B cell (primary cell): ENCODE results near the gene AGRN. TPM values are rescaled to one million over a fixed set of nuclear protein-coding genes. Genes with fewer than 3 reads are reported as not detected.

Experiments used
- ATAC-seq: fragments of 200-7000 bp; cut with Tn5 transposase; one replicate; pipeline ENCODE4 v1.10.0; 2021; ENCODE audit warnings: low read depth, mild to moderate bottlenecking, moderate number of reproducible peaks, moderate library complexity
- CTCF ChIA-PET: fragments of 350-600 bp; sonication (Branson Sonifier 250); formaldehyde crosslinking; loops from one replicate; lab custom pipeline; 2021; ENCODE audit warnings: antibody characterized with exemption, inconsistent platforms; lab: Charles Lee
- POLR2A ChIA-PET: fragments of 350-600 bp; sonication (Branson Sonifier 250); formaldehyde crosslinking; loops from one replicate; lab custom pipeline; 2021; ENCODE audit warnings: antibody characterized with exemption; lab: Charles Lee
- DNase-seq: peaks from one replicate; pipeline ENCODE4 v3.0.0; 2013
- H2AFZ ChIP-seq: 2 replicates; pipeline ENCODE4 v1.6.1; 2012; ENCODE audit warnings: mild to moderate bottlenecking, low read depth, low read length; ENCODE audit not compliant: insufficient read depth, poor library complexity, severe bottlenecking
- H3K27ac ChIP-seq, 2 donors: 1 replicate in 1 of 2; 2 replicates in 1 of 2; pipeline ENCODE4 v1.5.1; 2012 to 2013; ENCODE audit warnings: low read length in 2 of 2, mild to moderate bottlenecking in 2 of 2, moderate library complexity in 1 of 2
- H3K27me3 ChIP-seq, 4 experiments: fragments of 200-600 bp in 1 of 4; sonication (generic) in 1 of 4; replicated peaks in 1 of 4; 1 replicate in 2 of 4; 2 replicates in 2 of 4; pipeline versions ENCODE4 v1.6.1 to v1.7.0; 2013 to 2016; ENCODE audit warnings: low read length in 3 of 4, mild to moderate bottlenecking in 2 of 4, mixed read lengths in 1 of 4, moderate library complexity in 1 of 4; ENCODE audit not compliant: insufficient read depth in 4 of 4, control insufficient read depth in 3 of 4; ENCODE audit errors: control extremely low read depth in 1 of 4
- H3K36me3 ChIP-seq, 2 experiments: replicated peaks in 1 of 2; 1 replicate in 1 of 2; 2 replicates in 1 of 2; pipeline versions ENCODE4 v1.6.1 to v1.7.1; 2013; ENCODE audit warnings: low read length in 1 of 2; ENCODE audit not compliant: insufficient read depth in 2 of 2, control insufficient read depth in 1 of 2; ENCODE audit errors: control extremely low read depth in 1 of 2, extremely low read depth in 1 of 2
- H3K4me1 ChIP-seq, 2 donors: fragments of 200-600 bp in 1 of 2; sonication (generic) in 1 of 2; 1 replicate in 1 of 2; 2 replicates in 1 of 2; pipeline versions ENCODE4 v1.5.1 to v1.6.1; 2013 to 2017; ENCODE audit warnings: low read length in 2 of 2; ENCODE audit not compliant: control insufficient read depth in 2 of 2, insufficient read depth in 2 of 2
- H3K4me2 ChIP-seq: replicated peaks from 2 replicates; pipeline ENCODE3; 2012; ENCODE audit warnings: mild to moderate bottlenecking, low read depth, low read length; ENCODE audit not compliant: poor library complexity, severe bottlenecking
- H3K4me3 ChIP-seq, 5 experiments: fragments of 200-600 bp in 1 of 5; sonication (generic) in 1 of 5; 1 replicate in 3 of 5; 2 replicates in 2 of 5; pipeline versions ENCODE4 v1.5.1 to v1.7.0; 2011 to 2016; ENCODE audit warnings: low read length in 4 of 5, mild to moderate bottlenecking in 4 of 5, low read depth in 2 of 5, control low read depth in 1 of 5, moderate library complexity in 1 of 5; ENCODE audit not compliant: insufficient read depth in 1 of 5; ENCODE audit errors: control extremely low read depth in 1 of 5, extremely low read depth in 1 of 5
- H3K79me2 ChIP-seq: fragments of 200-600 bp; sonication (generic); one replicate; pipeline ENCODE4 v1.6.0; 2016; ENCODE audit warnings: low read length; ENCODE audit not compliant: control insufficient read depth, insufficient read depth
- H3K9ac ChIP-seq: fragments of 200-600 bp; sonication (generic); 2 replicates; pipeline ENCODE4 v1.6.1; 2017; ENCODE audit warnings: mild to moderate bottlenecking, low read length, moderate library complexity
- H3K9me3 ChIP-seq, 3 donors: one replicate each; pipeline versions ENCODE4 v1.6.1 to v1.7.1; 2013; ENCODE audit warnings: low read length in 2 of 3; ENCODE audit not compliant: control insufficient read depth in 2 of 3, insufficient read depth in 1 of 3; ENCODE audit errors: control extremely low read depth in 1 of 3
- H4K20me1 ChIP-seq: 2 replicates; pipeline ENCODE4 v1.6.0; 2012; ENCODE audit warnings: mild to moderate bottlenecking, low read length; ENCODE audit not compliant: insufficient read depth, control insufficient read depth, poor library complexity, severe bottlenecking
- H3K27ac Mint-ChIP-seq: one replicate; pipeline ENCODE4 v1.8.0; 2021; ENCODE audit warnings: mixed read lengths
- H3K27me3 Mint-ChIP-seq: one replicate; pipeline ENCODE4 v1.8.0; 2021; ENCODE audit warnings: mixed read lengths
- H3K4me1 Mint-ChIP-seq: one replicate; pipeline ENCODE4 v1.8.0; 2021; ENCODE audit warnings: mixed read lengths
- H3K4me3 Mint-ChIP-seq: one replicate; pipeline ENCODE4 v1.8.0; 2021; ENCODE audit warnings: mixed read lengths
- H3K9me3 Mint-ChIP-seq: one replicate; pipeline ENCODE4 v1.8.0; 2022; ENCODE audit warnings: mixed read lengths; ENCODE audit not compliant: insufficient read depth
- EZH2 ChIP-seq: IDR thresholded peaks from 2 replicates; pipeline ENCODE4 v1.6.1; 2012; ENCODE audit warnings: borderline replicate concordance, low read depth, mild to moderate bottlenecking, moderate library complexity, low read length; ENCODE audit not compliant: insufficient read depth, poor library complexity, severe bottlenecking
- WGBS: methylation state at CpG from one replicate; pipeline ENCODE4 v1.1.5; 2013; ENCODE audit warnings: missing lambda C conversion rate; ENCODE audit not compliant: insufficient coverage; 5-methylcytosine and 5-hydroxymethylcytosine counted together
- intact Hi-C: fragments of 100-400 bp; cut with micrococcal nuclease; formaldehyde crosslinking; loops from one replicate; pipeline ENCODE4 v1.10.0; 2022
- polyA plus RNA-seq: library from polyadenylated mRNA; depleted of rRNA; stranded (reverse); fragments of >200 nt; gene quantifications from 2 replicates; pipeline ENCODE4 v1.2.3, GENCODE V29; 2012
- total RNA-seq, 2 donors: library from RNA; stranded (reverse); fragments of 120-200 nt in 1 of 2; gene quantifications; 1 replicate in 1 of 2; 2 replicates in 1 of 2; pipeline versions ENCODE4 v1.2.3 to v1.2.4, GENCODE V29; 2013 to 2022
- TF ChIP-seq, protein P1 (sequence below): fragments of 200-600 bp; IDR thresholded peaks from one replicate; pipeline ENCODE4 v1.8.0; 2022; ENCODE audit warnings: antibody characterized with exemption, mild to moderate bottlenecking

The AGRN gene
- total and polyA plus RNA-seq, 2 donors (not counting 1 experiment from before 2014, with no cell fraction given) = 7.3 to 31.3 TPM

DNA sequence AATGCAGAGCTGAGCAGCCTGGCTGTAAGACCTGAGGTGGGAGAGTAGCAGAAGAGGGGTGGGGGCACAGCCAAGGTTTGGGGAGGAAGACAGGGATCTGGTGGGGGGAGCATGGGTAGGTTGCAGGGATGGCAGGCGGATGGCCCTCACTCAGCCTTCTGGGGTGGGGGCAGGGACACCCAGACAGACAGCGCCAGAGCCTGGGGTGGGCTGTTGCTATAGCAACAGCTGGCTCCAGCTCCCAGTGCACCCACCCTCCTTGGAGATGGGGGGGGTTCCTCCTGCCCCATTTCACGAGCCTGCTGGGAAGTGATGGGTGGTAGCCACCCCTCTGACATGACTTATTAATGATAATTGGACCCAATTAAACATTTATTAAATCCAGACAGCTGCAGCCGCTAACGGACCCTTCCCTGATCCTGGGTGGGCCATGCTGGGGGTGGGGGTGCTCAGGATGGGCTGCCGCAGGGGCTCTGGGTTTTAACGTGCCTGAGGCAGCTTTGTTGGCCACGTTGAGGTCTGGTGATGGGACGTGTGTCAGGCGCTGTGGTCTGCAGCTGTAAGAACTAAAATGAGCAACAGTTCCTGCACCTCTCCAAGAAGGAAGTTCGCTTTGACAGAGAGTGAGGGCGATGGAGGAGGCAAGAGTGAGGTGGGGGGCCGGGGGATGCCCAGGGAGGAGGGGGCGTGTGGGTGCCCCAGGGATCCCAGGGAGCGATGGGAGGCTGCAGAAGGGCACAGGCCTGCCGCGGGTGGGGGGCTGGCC, 19.4 kb downstream of the AGRN start:
- TF ChIP-seq EZH2 = no peak
- TF ChIP-seq, protein P1, sequence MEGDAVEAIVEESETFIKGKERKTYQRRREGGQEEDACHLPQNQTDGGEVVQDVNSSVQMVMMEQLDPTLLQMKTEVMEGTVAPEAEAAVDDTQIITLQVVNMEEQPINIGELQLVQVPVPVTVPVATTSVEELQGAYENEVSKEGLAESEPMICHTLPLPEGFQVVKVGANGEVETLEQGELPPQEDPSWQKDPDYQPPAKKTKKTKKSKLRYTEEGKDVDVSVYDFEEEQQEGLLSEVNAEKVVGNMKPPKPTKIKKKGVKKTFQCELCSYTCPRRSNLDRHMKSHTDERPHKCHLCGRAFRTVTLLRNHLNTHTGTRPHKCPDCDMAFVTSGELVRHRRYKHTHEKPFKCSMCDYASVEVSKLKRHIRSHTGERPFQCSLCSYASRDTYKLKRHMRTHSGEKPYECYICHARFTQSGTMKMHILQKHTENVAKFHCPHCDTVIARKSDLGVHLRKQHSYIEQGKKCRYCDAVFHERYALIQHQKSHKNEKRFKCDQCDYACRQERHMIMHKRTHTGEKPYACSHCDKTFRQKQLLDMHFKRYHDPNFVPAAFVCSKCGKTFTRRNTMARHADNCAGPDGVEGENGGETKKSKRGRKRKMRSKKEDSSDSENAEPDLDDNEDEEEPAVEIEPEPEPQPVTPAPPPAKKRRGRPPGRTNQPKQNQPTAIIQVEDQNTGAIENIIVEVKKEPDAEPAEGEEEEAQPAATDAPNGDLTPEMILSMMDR = no peak
- DNase-seq (peak; percentile 38), ATAC-seq (no peak)
- intact Hi-C loops = loop anchor here (10.0 kb wide), 2 partner anchors 165 to 195 kb away; partner anchors contain the start of genes B3GALT6, SDF4 and TNFRSF18
- no peak overlapping the region for H3K27ac ChIP-seq
- peaks cover 0 to 10% (median 0%) of the 10 kb centered on the region in 3 donors for H3K9me3 ChIP-seq
- H3K36me3 ChIP-seq = no peaks in the 10 kb centered on the region
- Mint-ChIP-seq H3K4me1 (peaks cover 35% of the 10 kb centered on the region), H3K27me3 (peaks cover 21% of the 10 kb centered on the region), H3K27ac (peak overlapping the region; percentile 37), H3K4me3 (peak overlapping the region; percentile 82), H3K9me3 (no peaks in the 10 kb centered on the region)
- 7% methylated on average over 13 of the region's 17 CpGs for WGBS
- peaks cover 11% of the 10 kb centered on the region for H4K20me1 ChIP-seq
- peak overlapping the region; percentile 91 for H3K4me2 ChIP-seq
- H3K79me2 ChIP-seq = no peaks in the 10 kb centered on the region
- H3K9ac ChIP-seq = peak overlapping the region; percentile 58
- H3K4me3 ChIP-seq = no peak overlapping the region
- POLR2A ChIA-PET = interaction anchor here (0.6 to 1.8 kb wide), 8 partner anchors 20 to 677 kb away, joined by 3 to 5 read pairs (median 4); partner anchors contain the start of genes AGRN and C1orf159
- peaks cover 27 to 28% of the 10 kb centered on the region in 2 donors for H3K4me1 ChIP-seq
- H2AFZ ChIP-seq = no peak overlapping the region
- peaks cover 0 to 38% (median 10%) of the 10 kb centered on the region in 4 experiments for H3K27me3 ChIP-seq
- CTCF ChIA-PET = interaction anchor here (1.3 to 4.2 kb wide), 3 partner anchors 13 to 25 kb away, joined by 3 to 29 read pairs (median 5); no protein-coding TSS in a partner anchor
